HG03457 (cell line): ENCODE data around the gene SVIL.
"Not testable (repeated sequence)": the region's sequence is repeated elsewhere in the genome, so short reads cannot be mapped to it uniquely, and the experiment has no call there.

Experiments used
- ATAC-seq: cut with Tn5 transposase; IDR thresholded peaks from one replicate; pipeline ENCODE4 v1.9.1; 2021; ENCODE audit warnings: moderate number of reproducible peaks; ENCODE audit not compliant: unreplicated experiment

SVIL gene

GRCh38 chr10:29470355-29470705 is 164.4 kb downstream of the SVIL start:
- ATAC-seq, result no peak

- ATAC-seq, result no peak
These were observed 165.1 kb downstream of the SVIL start for GRCh38 chr10:29469481-29470354.

GRCh38 chr10:29465384-29465783 is 169.4 kb downstream of the SVIL start:
- ATAC-seq, result no peak

- not testable (repeated sequence) for ATAC-seq
These were observed 170.1 kb downstream of the SVIL start for GRCh38 chr10:29464671-29465171.

GRCh38 chr10:29461042-29461441 is 173.7 kb downstream of the SVIL start:
- no peak for ATAC-seq

GRCh38 chr10:29458190-29458589 is 176.6 kb downstream of the SVIL start:
- not testable (repeated sequence) for ATAC-seq

- ATAC-seq, result no peak
These were observed 179.7 kb downstream of the SVIL start for GRCh38 chr10:29455095-29455494.

- ATAC-seq, result no peak
These were observed 180.5 kb downstream of the SVIL start for GRCh38 chr10:29454250-29454649.

- no peak for ATAC-seq
These were observed 182.2 kb downstream of the SVIL start for GRCh38 chr10:29452546-29452945.

- no peak for ATAC-seq
These were observed 182.8 kb downstream of the SVIL start for GRCh38 chr10:29451946-29452345.

- ATAC-seq, result no peak
These were observed 184.4 kb downstream of the SVIL start for GRCh38 chr10:29450405-29450804.

GRCh38 chr10:29448756-29449592 is 185.8 kb downstream of the SVIL start:
- ATAC-seq, result not testable (repeated sequence)

- no peak for ATAC-seq
These were observed 186.6 kb downstream of the SVIL start for GRCh38 chr10:29448125-29448524.

- ATAC-seq, result no peak
These were observed 188.4 kb downstream of the SVIL start for GRCh38 chr10:29446327-29446726.

GRCh38 chr10:29443745-29444523 is 190.8 kb downstream of the SVIL start:
- no peak for ATAC-seq

GRCh38 chr10:29440981-29441380 is 193.8 kb downstream of the SVIL start:
- no peak for ATAC-seq

- ATAC-seq, result not testable (repeated sequence)
These were observed 195.8 kb downstream of the SVIL start for GRCh38 chr10:29439005-29439404.

GRCh38 chr10:29438271-29438670 is 196.5 kb downstream of the SVIL start:
- ATAC-seq, result no peak

- no peak for ATAC-seq
These were observed 196.9 kb downstream of the SVIL start for GRCh38 chr10:29437871-29438270.

GRCh38 chr10:29435809-29436501 is 198.8 kb downstream of the SVIL start:
- ATAC-seq, result no peak
